Kidney glomerular epithelial cell (primary cell): ENCODE measurements around the gene NPY1R.

Source experiments
- DNase-seq: peaks from one replicate; lab custom pipeline; 2025; lab: John Stamatoyannopoulos, UW

The NPY1R gene

DNA sequence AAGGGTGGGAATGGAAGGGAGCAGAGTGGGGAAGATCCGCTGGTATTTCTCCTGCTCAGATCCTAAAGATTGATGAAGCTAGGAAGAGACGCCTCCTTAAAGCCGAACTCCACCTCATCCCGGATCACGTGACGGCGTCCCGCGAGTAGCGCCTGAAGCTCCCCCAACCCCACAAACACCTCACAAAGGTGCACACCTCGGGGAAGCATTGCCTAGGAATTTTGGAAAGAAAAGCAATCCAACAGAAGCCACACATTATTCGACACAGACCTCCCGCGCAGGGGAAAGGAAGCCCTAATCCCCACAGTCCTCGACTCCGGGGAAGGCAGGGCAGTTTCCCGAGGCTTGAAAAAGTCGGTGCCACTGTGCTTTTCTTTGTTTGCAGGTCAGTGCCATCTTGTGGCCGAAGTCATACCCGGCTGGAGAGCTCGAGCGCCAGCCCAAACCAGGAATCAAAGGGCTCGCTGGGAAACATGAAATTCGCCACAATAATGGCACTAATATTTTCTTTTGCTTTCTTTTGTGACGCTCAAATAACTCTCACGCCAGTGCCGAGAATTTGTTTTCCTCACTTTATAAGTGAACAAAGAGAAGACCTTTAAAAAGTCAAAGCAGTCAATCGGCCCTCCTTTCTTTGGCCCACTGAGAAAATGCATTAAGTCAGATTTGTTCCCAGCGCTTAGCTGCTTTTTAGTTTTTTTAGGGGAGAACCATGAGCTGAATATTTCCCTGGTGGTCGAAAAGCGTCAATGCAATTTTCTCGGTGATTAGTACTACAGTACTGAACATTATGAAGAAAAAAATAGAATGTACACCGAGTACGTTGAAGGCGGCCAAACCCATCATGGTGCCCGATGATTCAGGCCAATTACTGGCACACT, at the start of gene NPY1R:
NPY1R (minus strand) TSS at position 71 of the 881 bp plus-strand sequence. CDS start 6,042 bp downstream, outside the sequence.
- DNase-seq = peak; percentile 92

DNA sequence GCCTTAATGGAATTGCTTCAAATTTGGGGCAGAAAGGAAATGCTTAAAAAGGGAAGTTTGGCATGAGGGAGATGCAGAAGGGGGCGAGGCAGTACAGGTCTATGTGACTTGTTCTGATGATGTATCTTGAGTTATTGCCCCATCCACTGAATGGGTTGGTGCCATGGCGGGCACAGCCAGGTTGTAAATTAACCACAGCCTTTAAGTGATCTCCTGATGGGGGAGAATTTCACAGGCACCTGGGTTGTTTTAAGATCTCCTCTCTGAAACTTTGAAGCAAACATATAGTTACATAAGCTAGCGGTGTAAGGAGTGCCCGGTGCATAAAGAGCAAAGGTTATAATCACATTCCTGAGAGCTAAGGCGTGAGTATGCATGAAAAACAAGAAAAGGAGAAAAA, 48.3 kb upstream of the NPY1R start:
- peak; percentile 36 for DNase-seq

DNA sequence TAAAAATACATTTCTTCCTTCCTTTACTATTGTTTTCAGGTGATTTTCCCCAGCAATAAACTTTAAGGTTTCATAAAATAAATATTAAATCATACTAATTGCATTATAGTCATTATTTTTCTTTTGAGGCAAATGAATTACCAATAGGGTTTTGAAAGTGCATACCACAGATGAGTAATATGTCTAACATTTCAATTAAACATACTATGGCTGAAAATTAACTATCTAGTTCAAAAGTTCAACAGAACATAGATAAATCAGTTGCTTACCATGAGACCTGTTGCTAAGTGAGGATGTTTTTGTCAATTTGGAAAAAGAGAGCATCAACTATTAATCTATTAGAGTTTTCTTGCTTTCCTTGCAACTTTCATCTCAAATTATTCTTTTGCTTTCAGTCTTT, 46.3 kb upstream of the NPY1R start:
- peak; percentile 84 for DNase-seq

DNA sequence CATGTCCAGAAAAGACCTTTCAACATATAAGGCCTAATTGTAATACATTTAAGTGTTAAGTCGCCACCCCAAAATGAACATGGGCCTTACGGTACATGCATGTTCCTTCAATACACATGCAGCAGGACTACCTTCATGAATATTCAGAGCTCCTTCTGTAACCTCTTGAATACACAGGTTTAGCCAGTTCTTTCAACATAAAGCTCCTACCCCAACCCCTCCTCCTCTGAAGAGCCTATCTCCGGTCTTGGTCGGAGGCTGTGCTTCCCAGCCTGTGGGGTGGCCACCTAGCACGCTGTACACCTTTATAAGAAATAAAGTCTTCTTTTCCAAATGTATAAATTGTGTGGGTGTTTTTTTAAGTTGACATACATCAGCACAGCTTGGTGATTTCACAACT, 39.6 kb upstream of the NPY1R start:
- DNase-seq = no peak

DNA sequence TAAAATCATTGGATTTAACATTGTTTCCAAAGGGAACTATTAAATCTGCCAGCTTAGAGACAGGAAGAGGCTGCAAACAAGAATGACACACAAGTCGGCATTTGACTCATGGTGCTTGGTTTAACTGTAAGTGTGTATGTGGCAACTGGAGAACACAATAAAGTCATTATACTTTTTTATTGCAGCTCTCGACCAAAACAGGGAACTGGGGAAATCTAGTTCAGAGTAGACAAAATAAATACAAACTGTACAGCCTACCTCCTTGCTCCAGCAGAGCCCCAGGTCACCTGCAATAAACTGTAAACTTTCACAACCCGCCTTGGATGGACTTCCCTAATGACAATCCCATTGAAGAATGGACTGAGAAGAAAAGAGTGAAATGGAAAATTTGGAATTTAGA, 35.3 kb upstream of the NPY1R start:
- DNase-seq = peak; percentile 32

DNA sequence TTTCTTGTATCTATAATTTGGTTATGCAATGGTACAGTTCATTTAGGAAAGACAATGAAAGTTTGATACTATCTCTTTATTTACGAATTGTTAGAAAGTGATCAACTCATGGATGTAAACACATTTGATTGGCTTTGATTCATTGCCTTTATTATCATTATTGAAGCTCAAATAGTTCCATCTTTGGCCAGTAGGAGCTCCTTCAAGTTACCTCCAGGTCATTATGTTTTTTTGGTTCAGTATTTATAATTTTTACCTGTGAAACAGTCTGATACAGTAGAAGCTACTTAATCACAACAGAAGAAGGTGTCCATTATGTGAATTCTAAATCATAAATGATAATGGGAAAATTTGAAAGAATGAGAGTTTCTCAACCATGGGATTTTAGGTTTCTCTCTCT, 23.7 kb upstream of the NPY1R start:
- DNase-seq = no peak

DNA sequence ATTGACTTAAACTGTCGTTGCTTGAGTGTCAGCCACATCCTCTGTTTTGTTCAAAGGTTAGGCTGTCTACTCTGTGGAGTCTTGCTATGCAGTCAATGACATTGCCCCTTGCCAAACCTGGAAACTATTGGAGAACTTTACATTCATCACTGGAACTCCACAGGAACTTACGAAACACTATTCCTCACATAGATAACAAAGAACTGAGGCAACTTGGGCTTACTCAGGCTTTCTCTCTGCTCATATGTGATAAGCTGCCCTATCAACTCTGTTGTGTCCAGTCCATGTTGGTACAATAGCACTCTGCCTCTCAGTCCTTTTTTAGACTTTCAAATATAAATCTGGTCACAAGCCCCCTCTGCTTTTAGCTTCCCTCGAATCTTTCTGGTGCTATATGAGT, 20.7 kb upstream of the NPY1R start:
- DNase-seq = no peak

DNA sequence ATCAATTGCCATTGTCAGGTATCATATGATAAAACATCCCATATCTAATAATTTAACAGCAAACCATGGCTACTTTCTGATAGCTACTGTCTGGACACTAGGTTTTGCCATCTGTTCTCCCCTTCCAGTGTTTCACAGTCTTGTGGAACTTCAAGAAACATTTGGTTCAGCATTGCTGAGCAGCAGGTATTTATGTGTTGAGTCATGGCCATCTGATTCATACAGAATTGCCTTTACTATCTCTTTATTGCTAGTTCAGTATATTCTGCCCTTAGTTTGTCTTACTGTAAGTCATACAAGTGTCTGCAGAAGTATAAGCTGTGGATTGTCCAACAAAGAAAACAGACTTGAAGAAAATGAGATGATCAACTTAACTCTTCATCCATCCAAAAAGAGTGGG, 18.3 kb upstream of the NPY1R start:
- DNase-seq = peak; percentile 79

DNA sequence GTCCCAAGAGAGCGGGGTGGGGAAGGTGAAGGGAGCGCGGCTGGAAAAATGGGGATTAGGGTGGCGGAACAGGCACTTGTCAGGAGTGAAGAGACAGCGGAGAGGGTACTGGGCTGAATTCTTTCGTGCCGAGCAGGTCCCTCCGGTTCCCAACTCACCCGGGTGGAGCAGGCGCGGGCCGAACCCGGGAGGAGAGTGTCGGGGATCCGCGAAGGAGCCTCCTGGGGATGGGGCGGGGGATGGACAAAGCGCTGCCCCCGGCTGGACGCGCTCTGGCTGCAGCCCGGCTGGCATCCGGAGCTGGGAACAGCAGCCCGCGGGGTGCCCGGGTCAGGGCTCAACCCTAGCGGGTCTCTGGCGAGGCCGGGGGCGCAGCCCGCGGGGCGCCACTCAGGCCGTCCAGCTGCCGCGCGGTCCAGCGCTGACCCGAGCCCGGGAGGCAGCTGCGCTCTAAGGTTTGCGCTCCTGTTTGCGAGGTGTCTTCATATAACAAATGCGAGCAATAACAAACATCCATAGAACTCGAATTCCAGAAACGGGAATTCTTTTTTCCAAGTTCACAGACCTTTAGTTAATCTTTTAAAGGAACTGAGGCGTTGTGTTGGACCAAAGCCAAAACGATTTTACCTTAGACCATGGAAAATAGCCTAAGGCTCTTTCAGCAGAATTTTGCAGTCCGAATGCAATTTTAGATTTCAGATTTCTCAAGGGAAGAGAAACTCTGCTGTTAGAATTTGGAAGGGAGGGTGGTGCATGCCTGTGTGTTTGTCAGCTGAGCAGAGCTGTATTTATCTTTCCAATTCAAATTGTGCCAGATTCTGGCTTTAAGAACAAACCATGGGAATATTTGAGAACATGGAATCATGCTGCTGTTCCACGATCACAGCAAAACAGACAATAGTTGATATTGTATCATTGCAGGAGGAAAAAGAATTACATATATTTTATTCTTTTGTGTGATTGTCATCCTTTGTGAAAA, 12.0 kb upstream of the NPY1R start:
- no peak for DNase-seq

DNA sequence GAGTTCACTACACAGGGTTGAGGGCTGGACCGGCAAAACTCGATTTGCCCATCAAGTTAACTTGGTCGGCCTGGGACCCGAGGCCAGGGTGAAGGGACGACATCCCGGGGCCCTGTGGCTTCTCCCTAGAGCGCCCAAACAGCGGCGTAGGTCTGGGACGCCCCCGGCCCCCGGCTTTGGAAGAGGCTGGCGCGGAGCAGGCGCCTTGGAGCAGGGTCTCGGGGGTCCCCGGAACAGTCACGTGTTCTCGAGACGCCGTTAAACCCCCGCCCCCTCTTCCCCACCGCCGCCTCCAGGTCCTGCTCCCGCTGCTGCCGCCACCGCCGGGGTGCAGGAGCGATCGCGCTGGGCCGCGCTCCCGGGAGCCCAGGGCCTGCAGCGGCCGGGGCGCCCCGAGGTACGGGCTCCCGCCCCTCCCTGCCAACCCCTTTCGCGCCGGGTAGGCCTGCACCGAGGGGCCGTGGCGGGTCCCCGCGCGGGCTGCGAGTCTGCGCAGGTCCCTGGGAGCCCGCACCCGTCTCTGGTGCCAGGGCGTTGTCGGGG, 11.3 kb upstream of the NPY1R start, which contains the start of gene NPY5R:
NPY5R (plus strand) TSS at position 289 of the 543 bp plus-strand sequence. CDS start 6,382 bp downstream, outside the sequence.
- DNase-seq = no peak

DNA sequence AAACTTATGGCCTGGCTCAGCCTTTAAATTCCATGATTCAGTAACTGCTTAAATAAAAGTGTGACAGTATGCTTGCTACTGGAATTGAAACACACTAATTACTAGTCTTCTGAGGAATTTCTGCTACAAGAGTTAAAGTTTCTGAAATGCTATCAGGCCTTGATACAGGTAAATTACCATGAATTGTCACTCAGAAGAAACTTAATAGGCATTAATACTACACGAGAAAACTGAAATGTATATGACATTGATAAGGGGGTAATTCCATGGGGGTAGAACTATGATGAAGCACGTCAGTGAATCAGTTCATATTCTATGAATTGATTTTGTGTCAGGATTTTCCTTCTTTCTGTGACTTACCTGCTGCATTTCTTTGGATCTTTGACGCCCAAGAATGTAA, 3.0 kb upstream of the NPY1R start:
- DNase-seq = no peak

DNA sequence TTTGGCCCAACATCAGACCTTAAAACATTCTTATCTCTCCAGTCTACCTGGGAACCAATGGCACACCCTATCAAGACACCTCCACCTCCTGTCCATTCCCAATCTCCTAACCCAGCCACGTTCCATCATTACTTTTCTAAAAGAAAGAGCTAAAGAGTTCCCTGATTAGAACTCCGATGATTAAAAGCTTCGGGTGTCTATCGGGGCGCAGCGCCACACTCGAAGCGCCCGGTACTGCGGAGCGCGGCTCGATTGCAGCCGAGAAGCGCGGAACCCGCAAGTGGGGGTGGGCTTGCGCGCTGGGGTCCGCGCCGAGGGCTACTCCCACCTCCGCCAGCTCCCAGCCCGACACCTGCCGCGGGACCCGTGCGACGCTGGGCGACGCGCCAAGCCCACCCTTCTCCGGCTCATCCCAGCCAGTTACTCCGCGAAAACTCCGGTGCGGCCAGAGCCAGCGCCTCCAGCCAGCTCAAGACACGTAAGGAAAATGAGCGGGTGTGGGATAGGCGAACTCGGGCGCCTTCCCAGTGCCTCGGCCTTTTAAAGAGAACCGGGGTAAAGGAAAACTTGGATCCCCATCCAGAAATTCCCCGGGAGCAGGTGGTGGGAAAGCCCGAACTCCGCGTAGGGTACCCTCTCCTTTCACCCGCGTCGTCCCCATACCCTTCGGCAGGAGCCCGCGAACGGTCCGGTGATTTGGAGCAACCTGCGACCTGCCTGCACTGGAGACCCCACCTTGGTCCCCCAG, 593 bp downstream of the NPY1R start:
- no peak for DNase-seq

DNA sequence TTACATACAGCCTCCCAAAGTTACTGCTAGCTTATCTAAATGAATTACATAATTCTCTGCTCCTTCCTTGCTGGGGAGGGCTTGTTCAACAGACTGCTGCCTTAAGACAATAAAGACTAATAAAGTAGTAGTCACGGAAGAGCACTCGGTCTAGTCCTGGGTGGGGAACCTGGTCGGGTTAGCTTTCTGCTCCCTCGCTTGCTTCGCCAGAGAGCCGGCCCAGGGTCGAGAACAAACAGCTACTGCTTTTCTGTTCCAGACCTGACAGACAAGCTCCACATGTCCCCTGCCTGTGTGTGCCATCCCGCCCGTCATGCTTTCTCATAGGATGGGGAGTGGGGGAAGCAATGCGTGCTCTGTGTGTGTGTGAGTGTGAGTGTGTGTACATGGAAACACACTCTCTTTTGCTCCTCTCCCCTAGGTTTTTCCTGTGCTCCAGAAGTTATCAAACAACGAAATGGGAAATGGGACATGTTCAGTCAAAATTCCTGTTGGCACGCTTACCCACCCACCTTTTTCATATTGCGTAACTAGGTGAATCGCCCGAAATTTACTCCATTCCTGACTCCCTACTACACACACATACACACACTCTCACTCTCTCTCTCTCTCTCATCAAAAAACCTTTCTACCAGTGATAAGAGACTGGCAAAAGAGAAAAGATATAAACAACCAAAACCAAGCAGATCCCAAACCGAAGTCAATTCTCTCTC, 1.3 kb downstream of the NPY1R start:
- DNase-seq = no peak

DNA sequence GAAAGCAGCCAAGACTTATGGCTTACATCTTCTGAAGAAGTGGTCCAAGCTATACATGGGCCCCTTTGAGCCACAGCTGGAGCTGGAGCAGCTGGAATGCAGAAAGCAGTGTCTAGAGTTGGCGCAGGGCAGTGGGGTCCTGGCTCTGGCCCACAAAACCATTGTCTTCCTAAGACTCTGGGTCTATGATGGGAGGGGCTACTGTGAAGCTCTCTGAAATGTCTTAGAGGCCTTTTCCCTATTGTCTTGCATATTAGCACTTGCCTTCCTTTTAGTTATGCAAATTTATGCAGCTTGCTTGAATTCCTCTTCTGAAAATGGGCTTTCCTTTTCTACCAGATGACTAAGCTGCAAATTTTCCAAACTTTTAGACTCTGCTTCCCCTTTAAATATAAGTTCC, 15.3 kb downstream of the NPY1R start:
- DNase-seq = no peak

DNA sequence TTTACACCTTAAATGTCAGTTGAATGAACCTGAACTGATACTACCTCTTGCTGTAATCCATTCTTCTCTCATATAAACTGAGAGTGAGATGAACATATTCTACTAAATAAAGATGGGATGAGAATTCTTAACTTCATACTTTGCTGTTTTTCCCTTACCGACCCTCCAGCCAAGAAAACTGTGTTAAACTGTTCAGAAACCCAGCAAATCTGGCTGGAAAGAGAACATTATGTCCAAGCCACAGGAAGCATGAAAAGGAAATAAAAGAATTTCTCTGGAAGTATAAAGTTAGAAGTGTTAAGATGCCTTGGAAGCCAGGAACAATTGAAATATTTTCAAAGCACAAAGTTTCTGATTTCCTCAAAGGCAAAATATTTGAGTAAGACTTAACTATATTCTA, 22.9 kb downstream of the NPY1R start:
- no peak for DNase-seq

DNA sequence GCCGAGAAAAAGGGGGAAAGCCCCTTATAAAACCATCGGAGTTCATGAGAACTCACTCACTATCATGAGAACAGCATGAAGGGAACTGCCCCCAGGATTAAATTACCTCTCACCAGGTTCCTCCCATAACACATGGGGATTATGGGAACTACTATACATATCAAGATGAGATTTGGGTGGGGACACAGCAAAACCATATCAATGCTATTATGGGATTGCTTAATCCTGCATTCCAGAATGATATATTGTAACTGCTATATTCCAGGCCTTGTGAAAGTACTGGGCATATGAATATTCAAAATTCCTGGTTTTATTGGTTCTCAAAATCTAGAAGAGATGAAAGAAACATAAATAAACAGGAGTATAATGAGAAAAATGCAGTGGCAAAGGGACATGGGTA, 29.3 kb downstream of the NPY1R start:
- no peak for DNase-seq

DNA sequence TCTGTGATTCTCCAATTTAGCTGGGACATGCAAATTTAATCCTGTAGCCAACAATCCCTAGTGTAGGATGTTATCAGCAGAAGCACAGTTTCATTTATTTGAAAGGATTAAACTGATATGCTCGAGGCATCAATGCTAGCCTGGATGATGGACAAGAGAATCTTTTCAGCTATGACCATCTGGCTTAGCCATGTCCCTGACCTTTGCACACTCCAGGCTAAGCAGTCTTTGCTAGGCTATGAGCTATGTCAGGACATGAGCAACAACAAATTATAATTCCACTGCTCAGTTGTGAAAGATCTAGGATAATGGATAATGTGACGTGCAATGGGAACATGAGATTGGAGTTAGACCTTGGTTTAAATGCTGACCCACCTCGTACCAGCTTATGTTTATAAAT, 32.0 kb downstream of the NPY1R start:
- DNase-seq = no peak

DNA sequence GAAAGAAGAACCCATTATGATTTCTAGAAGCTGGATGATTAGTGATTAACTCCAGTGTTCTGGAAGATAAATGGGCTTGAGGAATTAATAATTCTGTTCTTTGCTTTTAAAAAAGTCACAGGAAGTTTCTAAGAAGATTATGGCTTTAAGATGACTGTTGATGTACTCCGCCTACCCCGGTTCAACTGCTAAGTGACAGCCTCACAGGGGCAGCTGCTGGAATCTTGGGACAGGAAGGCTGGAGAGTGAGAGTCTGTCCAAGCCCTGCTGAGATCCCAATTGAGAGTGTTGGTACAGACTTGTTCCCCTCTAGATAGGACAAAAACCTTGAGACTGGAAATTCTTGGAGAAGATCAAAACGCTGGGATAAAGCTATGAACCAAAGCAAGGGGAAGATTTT, 37.3 kb downstream of the NPY1R start:
- DNase-seq = no peak

DNA sequence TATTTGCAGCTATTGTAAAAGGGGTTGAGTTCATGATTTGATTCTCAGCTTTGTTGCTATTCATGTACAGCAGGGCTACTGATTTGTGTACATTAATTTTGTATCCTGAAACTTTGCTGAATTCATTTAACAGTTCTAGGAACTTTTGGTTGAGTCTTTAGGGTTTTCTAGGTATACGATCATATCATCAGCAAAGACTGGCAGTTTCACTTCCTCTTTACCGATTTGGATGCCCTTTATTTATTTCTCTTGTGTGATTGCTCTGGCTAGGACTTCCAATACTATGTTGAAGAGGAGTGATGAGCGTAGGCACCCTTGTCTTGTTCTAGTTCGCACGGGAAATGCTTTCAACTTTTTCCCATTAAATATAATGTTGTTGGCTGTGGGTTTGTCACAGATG, 48.1 kb downstream of the NPY1R start:
- no peak for DNase-seq

DNA sequence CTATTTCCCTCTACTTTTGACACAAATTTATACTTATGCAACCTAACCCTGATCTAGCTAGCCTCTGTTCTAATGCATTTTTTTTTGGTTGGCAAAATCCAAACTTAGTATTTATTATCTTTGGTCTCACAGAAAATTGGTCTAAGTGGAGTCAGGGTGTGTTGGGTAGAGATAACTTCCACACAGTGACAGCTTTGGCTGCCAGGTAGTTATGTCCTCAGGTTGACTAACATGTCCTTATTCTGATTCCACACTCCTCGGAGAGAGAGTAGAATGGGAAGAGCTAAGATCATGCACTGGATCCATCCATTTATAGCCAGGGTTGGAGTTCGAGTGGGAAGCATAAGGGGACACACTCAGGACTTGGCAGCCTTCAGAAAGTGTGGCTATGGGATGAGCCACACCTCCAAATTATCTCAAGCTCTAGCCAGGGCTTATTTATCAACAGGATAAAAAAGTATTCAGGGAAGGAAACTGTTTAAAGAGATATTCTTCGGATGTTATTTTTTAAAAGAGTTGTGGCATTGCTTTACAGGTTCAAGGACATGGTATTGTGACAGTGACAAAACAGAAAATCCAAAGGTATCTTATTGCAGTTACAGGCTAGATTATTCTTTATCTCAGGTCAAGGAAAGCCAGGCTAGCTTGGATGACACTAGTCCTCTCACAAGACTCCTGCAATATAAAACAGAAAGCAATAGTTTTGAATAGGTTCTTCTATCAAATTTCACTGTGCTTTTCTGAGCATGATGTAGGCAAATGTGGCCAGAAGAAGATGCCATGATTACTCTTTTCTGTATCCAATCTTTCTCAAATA, 51.5 kb downstream of the NPY1R start:
- DNase-seq = no peak
